K562 (cell line): ENCODE measurements around the gene CSTB. TPM values are rescaled to one million over a fixed set of nuclear protein-coding genes. Genes with fewer than 3 reads are reported as not detected.

Source experiments
- ARID3A ChIP-seq: IDR thresholded peaks from 2 replicates; pipeline ENCODE4 v1.6.1; 2012; ENCODE audit warnings: low read depth, low read length, improper control_type of control experiment, borderline replicate concordance
- ASH1L ChIP-seq: fragments of 450-650 bp; IDR thresholded peaks from 2 replicates; pipeline ENCODE4 v1.6.1; 2018; ENCODE audit warnings: borderline replicate concordance, mild to moderate bottlenecking, low read depth; ENCODE audit not compliant: partially characterized antibody
- CEBPG ChIP-seq, 3 experiments: fragments of 200-800 bp in 1 of 3; sonication (Bioruptor generic) in 1 of 3; sonication (generic) in 1 of 3; formaldehyde crosslinking in 1 of 3; IDR thresholded peaks in 2 of 3; conservative IDR thresholded peaks in 1 of 3; 2 replicates each; pipeline versions ENCODE4 v1.6.1 to v1.8.0; 2016 to 2022; ENCODE audit warnings: missing compliant biosample characterization in 2 of 3, missing genetic modification characterization in 2 of 3, mild to moderate bottlenecking in 1 of 3, missing genetic modification reagents in 1 of 3
- E2F5 ChIP-seq: sonication (generic); formaldehyde crosslinking; IDR thresholded peaks from 2 replicates; pipeline ENCODE4 v1.8.0; 2022; ENCODE audit warnings: mild to moderate bottlenecking, missing genetic modification reagents
- ELF4 ChIP-seq: fragments of 450-650 bp; formaldehyde crosslinking; IDR thresholded peaks from 2 replicates; pipeline ENCODE4 v1.4.0; 2022; ENCODE audit warnings: missing genetic modification characterization
- HMGN3 ChIP-seq: IDR thresholded peaks from 2 replicates; pipeline ENCODE4 v1.6.1; 2011; ENCODE audit warnings: borderline replicate concordance, low read depth, mild to moderate bottlenecking, mixed read lengths, low read length; ENCODE audit not compliant: insufficient read length; ENCODE audit errors: extremely low read depth
- HNRNPL ChIP-seq: fragments of 200-400 bp; formaldehyde crosslinking; IDR thresholded peaks from 2 replicates; pipeline ENCODE4 v1.6.1; 2017; ENCODE audit warnings: low read depth, mild to moderate bottlenecking, low read length
- NFIC ChIP-seq: fragments of 450-650 bp; IDR thresholded peaks from 2 replicates; pipeline ENCODE4 v1.6.1; 2017; ENCODE audit warnings: mild to moderate bottlenecking, inconsistent platforms
- NFXL1 ChIP-seq: fragments of 450-650 bp; formaldehyde crosslinking; IDR thresholded peaks from 2 replicates; pipeline ENCODE4 v1.4.0; 2021; ENCODE audit warnings: mild to moderate bottlenecking
- PML ChIP-seq: IDR thresholded peaks from 2 replicates; pipeline ENCODE4 v1.6.1; 2012; ENCODE audit warnings: low read length, inconsistent platforms
- PTTG1 ChIP-seq: fragments of 450-650 bp; IDR thresholded peaks from 2 replicates; pipeline ENCODE4 v1.6.1; 2016; ENCODE audit warnings: low read depth, mild to moderate bottlenecking, missing genetic modification characterization, missing compliant biosample characterization
- STAT5A ChIP-seq: IDR thresholded peaks from 2 replicates; pipeline ENCODE4 v1.6.1; 2012; ENCODE audit warnings: low read length, inconsistent platforms, borderline replicate concordance
- ZBTB11 ChIP-seq, 3 experiments: fragments of 200-800 bp in 1 of 3; fragments of 250-450 bp in 1 of 3; fragments of 450-650 bp in 1 of 3; sonication (Bioruptor Pico) in 1 of 3; sonication (Bioruptor generic) in 1 of 3; formaldehyde crosslinking in 1 of 3; IDR thresholded peaks; 2 replicates each; pipeline versions ENCODE4 v1.6.1 to v1.8.0; 2016 to 2022; ENCODE audit warnings: mild to moderate bottlenecking in 2 of 3, missing genetic modification characterization in 2 of 3, missing compliant biosample characterization in 1 of 3, moderate library complexity in 1 of 3
- ZBTB8A ChIP-seq: fragments of 450-650 bp; IDR thresholded peaks from 2 replicates; pipeline ENCODE4 v1.6.1; 2018; ENCODE audit warnings: mild to moderate bottlenecking, moderate library complexity; ENCODE audit not compliant: partially characterized antibody
- ZFP30 ChIP-seq: fragments of 250-450 bp; sonication (Bioruptor Pico); IDR thresholded peaks from 2 replicates; pipeline ENCODE4 v1.8.0; 2022; ENCODE audit warnings: moderate library complexity, mild to moderate bottlenecking, inconsistent platforms, borderline replicate concordance
- ZNF347 ChIP-seq: fragments of 450-650 bp; formaldehyde crosslinking; IDR thresholded peaks from 2 replicates; pipeline ENCODE4 v1.4.0; 2020; ENCODE audit warnings: low read depth, mild to moderate bottlenecking, moderate library complexity
- ZNF551 ChIP-seq: fragments of 250-450 bp; sonication (Bioruptor Pico); IDR thresholded peaks from 2 replicates; pipeline ENCODE4 v1.5.0; 2021; ENCODE audit warnings: mild to moderate bottlenecking, moderate library complexity
- polyA plus RNA-seq, 8 experiments: library from polyadenylated mRNA; depleted of rRNA in 4 of 8; stranded (reverse) in 5 of 8; unstranded in 3 of 8; fragments of >200 nt; fragmentation: Nextera tagmentation in 2 of 8; fragmentation: Illumina TruSeq in 1 of 8; extraction: Ambion mirVana in 2 of 8; extraction: Trizol in 1 of 8; gene quantifications; 2 replicates each; pipeline versions ENCODE4 v1.2.1 to v1.2.3, GENCODE V29; 2011 to 2014; ENCODE audit warnings: inconsistent platforms in 1 of 8, missing spikeins in 1 of 8
- total RNA-seq, 7 experiments: library from RNA; depleted of rRNA in 6 of 7; stranded (reverse); fragments of >200 nt in 6 of 7; fragmentation: Illumina TruSeq in 2 of 7; extraction: Trizol in 2 of 7; gene quantifications; 2 replicates each; pipeline versions ENCODE4 v1.2.1 to v1.2.3, GENCODE V29; 2011 to 2021; ENCODE audit warnings: low replicate concordance in 1 of 7

CSTB gene
- total and polyA plus RNA-seq, 9 of the 15 experiments (the other 6 are each of a cell fraction or from before 2014, with no cell fraction given), result 12.4 to 65.0 (median 31.7) TPM

- TF ChIP-seq ZBTB11 (CRISPR knock-in tag; IDR thresholded peaks at IDR 0.05), result no peak
- no peak for TF ChIP-seq STAT5A
- no peak for TF ChIP-seq ARID3A
- no peak for TF ChIP-seq NFXL1
- no peak for TF ChIP-seq PML
- TF ChIP-seq ZNF347 (CRISPR knock-in tag), result no peak
- no peak for TF ChIP-seq ZFP30 (CRISPR knock-in tag)
- TF ChIP-seq HNRNPL, result no peak
- TF ChIP-seq PTTG1 (tag), result no peak
- TF ChIP-seq ELF4 (CRISPR knock-in tag), result 0 out of 2 replicates have a peak, but pooled peaks have one; percentile 8
- no peak for TF ChIP-seq NFIC
- no peak for TF ChIP-seq ZNF551 (CRISPR knock-in tag)
- peak; percentile 83 for TF ChIP-seq HMGN3
- TF ChIP-seq CEBPG (CRISPR knock-in tag; IDR thresholded peaks at IDR 0.05), result 0 out of 2 replicates have a peak, but pooled peaks have one; percentile 6
- no peak for TF ChIP-seq CEBPG (tag; conservative IDR thresholded peaks at IDR 0.05 in 1 of 2, IDR thresholded peaks at IDR 0.05 in 1 of 2)
- no peak for TF ChIP-seq E2F5 (CRISPR knock-in tag)
- TF ChIP-seq ASH1L, result no peak
- TF ChIP-seq ZBTB8A, result no peak
Observed at GRCh38 chr21:43810505-43811261, 34.6 kb upstream of the CSTB start (continued).
